Epithelial cell of prostate (primary cell): ENCODE results near the gene TXNRD1.
"Not testable (repeated sequence)": the region's sequence is repeated elsewhere in the genome, so short reads cannot be mapped to it uniquely, and the experiment has no call there.

Experiments used
- DNase-seq: peaks from one replicate; pipeline ENCODE4 v3.0.0-alpha.2; 2011; ENCODE audit warnings: low read depth, low spot score
- H3K27ac ChIP-seq: fragments of 450-650 bp; 2 replicates; pipeline ENCODE4 v1.5.1; 2017; ENCODE audit warnings: mild to moderate bottlenecking

Gene TXNRD1

DNA sequence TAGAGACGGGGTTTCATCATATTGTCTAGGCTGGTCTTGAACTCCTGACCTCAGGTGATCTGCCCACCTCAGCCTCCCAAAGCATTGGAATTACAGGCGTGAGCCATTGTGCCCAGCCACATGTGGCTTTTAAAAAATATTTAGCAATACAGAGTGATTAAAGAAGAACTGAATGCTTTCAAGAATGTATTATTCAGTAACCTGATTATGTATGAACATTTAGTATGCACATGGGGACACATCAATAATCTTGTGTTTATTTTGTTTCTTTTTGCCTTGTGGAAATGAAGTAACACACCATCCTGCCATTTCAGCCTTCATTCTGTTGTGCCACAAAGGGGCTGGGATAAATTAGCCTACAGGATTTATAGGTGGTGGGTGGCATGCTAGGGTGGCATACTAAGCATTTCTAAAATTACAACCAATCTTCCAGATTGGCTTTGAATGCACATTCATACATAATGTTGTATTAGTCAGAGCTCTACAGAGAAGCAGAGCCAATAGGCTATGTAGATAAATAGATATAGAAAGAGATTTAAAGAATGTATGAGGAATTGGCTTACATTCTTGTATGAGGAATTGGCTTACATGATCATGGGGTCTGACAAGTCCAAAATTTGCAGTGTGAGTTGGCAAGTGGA is 25.5 kb upstream of the TXNRD1 start:
- no peak overlapping the region for H3K27ac ChIP-seq

DNA sequence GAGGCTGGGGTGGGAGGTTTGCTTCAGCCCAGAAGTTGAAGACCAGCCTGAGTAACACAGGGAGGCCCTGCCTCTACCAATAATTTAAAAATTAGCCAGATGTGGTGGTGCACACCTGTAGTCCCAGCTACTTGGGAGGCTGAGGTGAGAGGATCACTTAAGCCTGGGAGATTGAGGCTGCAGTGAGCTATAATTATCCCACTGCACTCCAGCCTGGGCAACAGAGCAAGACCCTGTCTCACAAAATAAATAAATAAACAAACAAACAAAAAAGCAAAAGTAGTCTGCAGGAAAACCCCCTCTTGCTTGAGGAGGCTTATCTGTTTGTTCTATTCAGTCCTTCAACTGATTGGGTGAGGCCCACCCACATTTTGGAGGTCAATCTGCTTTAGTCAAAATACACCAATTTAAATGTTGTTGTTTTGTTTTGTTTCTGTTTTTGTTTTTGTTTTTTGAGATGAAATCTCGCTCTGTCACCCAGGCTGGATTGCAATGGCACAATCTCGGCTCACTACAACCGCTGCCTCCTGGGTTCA is 24.9 kb upstream of the TXNRD1 start:
- no peak overlapping the region for H3K27ac ChIP-seq
- no peak for DNase-seq

More for the DNA sequence above, 25.5 kb upstream of the TXNRD1 start:
- DNase-seq: no peak

DNA sequence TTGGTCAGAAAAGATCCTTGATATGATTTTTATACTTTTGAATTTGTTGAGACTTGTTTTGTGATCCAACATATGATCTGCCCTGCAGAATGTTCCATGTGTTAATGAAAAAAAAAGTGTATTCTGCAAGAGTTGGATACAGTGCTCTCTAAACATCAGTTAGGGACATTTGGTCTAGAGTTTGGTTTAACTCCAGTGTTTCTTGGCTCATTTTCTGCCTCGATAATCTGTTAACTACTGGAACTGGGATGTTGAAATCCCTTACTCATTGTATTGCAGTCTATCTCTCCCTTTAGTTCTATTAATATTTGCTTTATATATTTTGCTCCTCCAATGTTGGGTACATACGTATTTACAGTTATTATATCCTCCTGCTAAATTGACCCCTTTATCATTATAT is 18.3 kb upstream of the TXNRD1 start:
- no peak for DNase-seq
- no peak overlapping the region for H3K27ac ChIP-seq

DNA sequence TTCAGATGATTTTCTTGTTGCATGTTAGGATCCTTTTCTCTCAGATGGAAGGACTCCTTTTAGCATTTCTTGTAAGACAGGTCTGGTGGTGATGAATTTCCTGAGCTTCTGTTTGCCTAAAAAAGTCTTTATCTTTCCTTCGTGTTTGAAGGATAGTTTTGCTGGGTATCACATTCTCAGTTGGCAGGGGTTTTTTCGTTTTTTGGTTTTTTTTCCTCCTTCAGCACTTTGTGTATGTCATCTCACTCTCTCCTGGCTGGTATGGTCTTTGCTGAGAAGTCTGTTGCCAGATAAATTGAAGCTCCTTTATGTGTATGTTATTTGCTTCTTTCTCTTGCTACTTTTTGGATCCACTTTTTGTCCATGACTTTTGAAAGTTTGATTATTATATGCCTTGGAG is 15.6 kb upstream of the TXNRD1 start:
- H3K27ac ChIP-seq: no peak overlapping the region

DNA sequence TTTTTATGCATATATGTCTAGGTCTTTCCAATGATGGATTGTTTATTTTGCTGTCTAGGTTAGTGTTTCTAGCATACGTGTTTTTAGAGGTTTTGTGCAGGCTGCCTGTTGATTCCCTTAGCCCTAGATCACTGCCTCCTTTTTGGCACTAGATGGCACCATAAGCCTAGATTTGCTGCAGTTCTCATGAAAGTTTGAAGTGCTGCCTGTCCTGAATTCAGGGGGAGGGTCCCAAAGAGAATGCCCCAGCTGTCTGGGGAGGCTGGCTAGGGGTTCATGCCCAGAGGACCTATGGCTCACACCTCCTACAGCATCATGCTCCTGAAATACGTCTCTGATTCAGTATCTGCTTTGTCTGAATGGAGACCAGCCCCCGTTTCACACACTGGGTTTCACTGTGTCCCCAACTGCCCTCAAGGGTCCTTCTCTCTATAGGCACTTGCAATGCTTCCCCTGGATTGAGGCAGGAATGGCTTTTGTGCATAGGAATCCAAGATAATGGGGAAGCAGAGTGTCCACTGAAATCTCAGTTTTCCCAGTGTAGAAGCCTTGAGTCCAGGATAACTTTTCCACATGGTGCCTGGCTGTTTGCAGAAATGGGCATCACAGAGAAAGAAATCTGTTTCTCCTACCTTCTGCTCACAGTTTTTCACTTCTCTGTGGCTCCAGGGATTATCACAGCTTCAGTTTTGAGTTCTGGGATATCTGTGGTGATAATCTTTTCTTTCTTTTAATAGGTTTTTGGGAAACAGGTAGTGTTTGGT is 14.2 kb upstream of the TXNRD1 start:
- DNase-seq: no peak
- H3K27ac ChIP-seq: no peak overlapping the region

More for the DNA sequence above, 15.6 kb upstream of the TXNRD1 start:
- DNase-seq: no peak

DNA sequence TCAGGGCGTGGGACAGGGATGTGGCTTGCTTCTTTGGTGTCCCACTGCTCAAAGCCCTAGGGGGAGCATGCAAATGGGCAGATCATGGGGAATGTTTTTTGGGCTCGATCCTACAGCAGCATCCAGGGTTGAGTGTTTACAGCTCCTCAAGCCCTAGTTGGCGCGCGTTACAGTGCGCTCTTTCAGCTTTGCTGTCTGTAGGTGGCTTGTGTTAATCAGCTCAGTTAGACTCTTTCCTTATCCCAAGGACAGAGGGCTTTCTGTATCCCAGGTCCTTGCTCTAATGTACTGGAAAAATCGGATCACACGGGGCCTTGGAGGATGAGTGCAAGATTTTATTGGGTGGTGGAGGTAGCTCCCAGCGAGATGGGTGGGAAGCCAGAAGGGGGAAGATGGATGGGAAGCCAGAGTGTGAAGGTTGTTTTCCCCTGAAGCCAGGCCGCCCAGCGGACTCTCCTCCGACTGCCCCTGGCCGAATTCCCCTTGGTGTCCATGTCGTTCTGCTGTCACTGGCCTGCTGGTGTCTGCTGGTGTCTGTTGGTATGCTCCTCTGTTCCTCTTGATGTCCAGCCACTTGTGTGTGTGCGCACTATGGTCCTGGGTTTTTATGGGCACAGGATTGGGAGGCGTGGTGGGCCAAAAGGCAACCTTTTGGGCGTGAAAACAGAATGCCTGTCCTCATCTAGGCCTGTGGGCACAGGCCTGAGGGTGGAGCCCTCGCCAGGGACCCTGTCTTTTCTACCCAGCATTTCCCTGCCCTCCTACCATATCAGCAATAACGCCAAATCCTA is 10.7 kb upstream of the TXNRD1 start:
- DNase-seq: no peak
- H3K27ac ChIP-seq: no peak overlapping the region

DNA sequence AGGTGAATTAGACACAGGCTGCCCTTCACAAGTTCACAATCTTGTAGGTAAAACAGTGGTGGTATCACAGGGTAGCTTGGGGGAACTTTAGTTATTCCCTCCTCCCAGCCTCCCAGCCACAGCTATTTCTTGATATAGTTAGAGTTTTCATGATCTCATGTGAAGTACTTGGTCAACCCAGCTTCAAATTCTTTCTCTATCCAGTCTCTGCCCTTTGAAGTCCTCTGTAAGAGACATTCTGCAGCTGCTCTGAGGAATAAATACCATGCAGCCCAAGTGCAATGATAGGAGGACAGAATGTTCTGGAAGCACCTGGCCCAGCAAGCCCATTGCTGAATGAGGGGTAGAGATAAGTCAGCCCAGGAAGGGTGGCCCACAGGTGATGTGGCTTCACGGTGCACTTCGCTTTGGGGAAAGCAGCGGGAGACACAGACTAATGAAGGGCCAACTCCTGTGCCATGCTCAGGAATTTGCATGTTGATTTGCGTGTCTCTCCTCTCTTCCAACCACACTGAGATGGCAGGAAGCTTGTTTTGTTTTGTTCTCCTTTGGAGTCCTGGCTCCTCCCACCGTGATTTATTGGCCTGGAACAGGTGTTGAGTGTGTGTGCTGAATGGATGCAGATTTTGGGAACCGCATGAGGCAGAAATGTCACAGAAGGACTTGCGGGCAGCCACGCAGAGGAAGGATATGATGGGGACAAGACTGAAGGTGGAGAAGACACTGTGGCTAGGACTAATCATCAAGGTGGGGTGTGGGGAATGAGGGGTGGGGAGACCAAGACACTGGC is 8.0 kb upstream of the TXNRD1 start:
- DNase-seq: no peak

DNA sequence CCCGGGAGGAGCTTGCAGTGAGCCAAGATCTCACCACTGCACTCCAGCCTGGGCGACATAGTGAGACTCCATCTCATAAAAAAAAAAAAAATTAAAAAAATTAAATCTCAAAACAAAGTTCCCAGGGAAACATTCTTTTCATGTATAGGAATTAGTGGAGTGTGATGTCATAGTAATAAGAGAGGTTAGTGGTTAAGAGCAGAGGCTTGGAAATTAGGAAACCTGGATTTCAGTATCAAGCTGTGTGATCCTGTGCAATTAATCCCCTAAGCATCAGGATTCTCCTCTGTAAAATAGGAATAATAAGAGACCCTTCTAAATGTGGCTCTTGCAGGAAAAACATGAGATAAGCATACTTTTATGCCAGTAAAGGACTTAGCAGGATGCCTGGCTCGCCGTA is 3.1 kb upstream of the TXNRD1 start:
- H3K27ac ChIP-seq: no peak overlapping the region
- DNase-seq: no peak

More for the DNA sequence above, 8.0 kb upstream of the TXNRD1 start:
- H3K27ac ChIP-seq: no peak overlapping the region

DNA sequence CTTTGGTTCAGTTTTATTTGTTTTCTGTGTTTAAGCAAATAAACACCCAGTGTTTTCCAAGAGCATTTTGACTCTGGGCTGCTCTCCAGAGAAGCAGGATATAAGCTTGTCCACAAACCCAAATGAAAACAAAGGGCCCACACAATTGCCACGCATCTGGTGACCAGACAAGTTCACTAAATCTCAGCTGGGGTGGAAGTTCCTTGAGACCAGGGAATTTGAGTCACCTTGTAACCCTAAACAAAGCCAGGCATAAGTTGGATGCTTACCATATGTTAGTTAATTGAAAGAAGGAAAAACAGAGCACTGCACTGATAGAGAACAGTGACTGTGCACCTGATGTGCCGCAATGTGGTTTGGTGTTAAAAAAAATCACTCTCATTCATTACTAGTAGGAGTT is 1.6 kb upstream of the TXNRD1 start:
- H3K27ac ChIP-seq: no peak overlapping the region
- DNase-seq: no peak

DNA sequence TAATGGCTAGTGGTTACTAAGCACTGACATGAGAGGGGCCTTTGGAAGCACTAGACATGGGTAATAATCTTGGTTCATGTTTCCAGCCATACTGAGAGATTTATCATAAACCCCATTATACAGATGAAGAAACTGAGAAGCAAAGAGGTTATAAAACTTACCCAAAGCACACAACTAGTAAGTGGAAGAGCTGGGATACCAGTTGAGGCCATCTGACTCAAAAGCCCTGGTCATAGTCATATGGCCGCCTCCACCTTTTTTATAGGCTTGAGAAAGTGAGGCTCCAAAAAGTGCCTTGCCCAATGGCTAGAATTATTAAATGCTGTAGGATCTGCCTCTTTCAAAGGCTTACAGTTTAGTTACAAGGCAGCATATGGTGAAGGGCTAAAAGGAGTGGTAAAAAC is 944 bp downstream of the TXNRD1 start:
- no peak overlapping the region for H3K27ac ChIP-seq
- DNase-seq: no peak

DNA sequence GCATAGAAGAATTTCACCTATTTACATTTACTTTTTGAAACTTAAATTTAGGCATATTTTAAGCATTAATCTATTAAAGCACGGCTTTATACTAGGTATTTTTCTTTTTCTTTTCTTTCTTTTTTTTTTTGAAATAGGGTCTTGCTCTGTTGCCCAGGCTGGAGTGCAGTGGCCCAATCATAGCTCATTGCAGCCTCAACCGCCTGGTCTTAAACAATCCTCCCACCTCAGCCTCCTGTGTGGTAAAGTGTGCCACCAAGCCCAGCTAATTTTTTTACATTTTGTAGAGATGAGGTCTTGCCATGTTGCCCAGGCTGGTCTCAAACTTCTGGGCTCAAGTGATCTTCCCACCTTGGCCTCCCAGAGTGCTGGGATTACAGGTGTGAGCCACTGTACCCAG is 2.9 kb downstream of the TXNRD1 start:
- not testable (repeated sequence) for DNase-seq
- peak overlapping the region; percentile 99 for H3K27ac ChIP-seq

DNA sequence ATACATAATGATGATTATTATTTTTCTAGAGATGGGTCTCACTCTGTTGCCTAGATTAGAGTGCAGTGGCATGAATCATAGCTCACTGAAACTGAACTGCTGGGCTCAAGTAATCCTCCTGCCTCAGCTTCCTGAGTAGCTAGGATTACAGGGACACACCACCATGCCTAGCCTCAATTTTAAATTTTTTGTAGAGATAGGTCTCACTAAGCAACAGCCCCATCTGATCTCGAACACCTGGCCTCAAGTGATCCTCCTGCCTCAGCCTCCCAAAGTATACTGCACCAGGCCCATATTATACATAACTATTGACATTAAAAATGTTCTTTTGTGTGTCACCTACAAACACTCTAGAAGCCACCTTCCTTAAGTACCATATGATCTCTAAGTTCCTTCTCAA is 3.4 kb downstream of the TXNRD1 start:
- peak overlapping the region; percentile 99 for H3K27ac ChIP-seq
- peak; percentile 49 for DNase-seq

DNA sequence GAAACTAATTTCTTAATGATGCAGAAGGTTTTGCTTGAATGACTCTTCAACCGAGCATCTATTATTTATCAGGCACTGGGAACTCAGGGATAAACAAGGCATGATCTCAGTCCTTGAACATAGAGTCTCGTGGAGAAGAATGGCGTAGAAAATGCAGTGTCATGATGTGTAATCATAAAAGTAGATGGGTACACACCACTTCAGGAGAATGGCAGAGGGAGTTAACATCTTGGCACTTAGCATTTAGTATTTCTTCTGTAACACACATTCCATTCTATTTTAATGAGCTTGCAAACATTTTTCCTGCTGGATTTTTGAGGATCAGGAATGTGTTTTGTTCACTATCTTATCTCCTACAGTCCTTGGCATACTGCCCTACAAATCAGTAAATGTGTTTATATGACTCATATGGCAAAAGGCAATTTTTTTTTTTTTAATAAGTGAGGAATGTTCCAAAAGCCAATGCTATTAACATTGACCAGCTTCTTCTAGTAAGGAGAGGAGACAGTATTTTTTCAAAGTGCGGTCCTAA is 3.8 kb downstream of the TXNRD1 start:
- H3K27ac ChIP-seq: peak overlapping the region; percentile 99
- DNase-seq: peak; percentile 81

DNA sequence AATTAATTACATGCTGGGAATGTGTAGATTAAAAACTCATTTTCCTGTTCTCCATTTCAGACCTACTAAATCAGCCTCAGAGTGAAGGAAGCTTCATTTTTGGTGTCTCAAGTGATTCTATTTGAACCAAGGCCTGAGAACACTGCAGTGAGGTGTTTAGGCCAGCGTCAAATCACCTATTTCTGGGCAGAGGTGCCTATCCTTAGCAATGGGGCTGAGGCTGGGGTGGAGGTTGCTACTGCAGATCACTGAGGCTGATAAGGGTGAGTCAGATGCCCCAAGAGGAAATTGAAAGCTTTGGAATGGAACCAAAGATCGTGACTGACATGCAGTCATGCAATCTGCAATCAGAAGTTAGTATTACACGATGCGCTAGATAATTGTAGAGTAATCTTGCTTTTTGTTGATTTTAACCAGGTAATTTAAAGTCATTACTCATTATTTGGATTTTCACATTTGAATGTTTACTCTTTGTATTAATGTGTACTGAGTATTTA is 4.4 kb downstream of the TXNRD1 start:
- DNase-seq: peak; percentile 91
- H3K27ac ChIP-seq: peak overlapping the region; percentile 99

DNA sequence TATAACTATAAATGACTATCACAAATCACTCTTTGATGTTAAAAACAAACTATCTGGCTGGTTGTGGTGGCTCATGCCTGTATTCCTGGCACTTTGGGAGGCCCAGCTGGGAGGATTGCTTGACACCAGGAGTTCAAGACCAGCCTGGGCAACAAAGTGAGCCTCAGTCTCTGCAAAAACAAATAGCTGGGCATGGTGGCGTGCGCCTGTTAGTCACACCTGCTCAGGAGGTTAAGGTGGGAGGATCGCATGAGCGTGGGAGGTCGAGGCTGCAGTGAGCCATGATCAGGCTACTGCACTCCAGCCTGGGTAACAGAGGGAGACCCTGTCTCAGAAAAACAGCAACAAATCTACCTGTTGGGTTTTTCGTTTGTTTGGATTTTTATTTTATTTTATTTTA is 5.4 kb downstream of the TXNRD1 start:
- DNase-seq: no peak

DNA sequence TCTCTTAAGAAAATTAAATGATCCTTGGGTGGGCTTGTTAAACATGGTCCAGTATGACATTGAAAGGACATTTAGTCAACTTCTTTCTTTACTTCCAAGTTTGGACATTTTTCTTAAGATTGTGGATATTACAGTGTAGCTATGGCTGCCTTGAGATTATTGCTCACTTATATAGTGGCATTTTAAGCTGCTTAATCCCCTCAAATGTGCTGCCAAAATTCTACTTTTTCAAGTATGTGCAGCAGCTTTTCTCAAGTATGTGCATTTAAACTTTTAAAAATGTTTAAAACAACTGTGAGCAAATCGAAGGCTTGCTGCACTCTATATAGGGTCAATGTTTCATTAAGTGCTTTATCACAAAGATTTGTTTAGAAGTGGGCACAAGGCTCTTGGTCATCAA is 7.4 kb downstream of the TXNRD1 start:
- no peak for DNase-seq
- no peak overlapping the region for H3K27ac ChIP-seq

More for the DNA sequence above, 5.4 kb downstream of the TXNRD1 start:
- peak overlapping the region; percentile 99 for H3K27ac ChIP-seq

DNA sequence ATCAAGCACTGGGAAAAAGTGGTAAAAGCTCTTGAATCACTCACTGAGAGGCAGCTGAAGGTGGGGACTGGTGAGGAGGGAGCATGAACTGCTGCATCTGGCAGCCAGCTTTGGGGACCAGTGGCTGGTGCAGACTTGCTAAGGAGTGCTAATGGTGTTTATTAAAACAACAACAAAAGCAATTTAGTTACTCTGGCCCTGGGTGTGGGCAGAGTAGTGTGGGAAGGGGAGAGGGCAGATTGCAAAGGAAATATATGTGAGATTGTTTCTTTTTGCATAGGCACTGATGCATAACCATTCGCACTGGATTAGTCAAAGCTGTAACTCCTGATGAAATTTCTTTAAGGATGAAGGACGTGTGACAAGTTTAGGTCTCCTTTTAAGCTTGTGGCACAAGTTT is 8.1 kb downstream of the TXNRD1 start:
- no peak overlapping the region for H3K27ac ChIP-seq
- DNase-seq: no peak

DNA sequence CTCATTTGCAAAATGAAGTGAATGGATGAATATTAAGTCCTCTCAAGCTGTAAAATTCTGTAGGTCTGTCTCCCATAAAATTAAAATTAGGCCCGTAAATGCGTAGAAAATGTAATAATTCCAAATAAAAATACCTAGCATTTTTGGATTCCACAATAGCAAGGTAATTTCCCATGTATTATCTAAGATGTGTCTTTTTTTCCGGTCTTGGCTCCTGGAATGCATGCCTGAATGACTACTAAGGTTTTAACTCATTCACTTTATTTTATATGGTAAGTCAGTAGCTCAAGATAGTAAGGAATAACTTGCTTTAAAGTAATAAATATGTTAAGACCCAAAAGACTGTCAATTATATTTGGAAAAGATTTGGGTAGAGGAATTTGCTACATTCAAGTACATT is 11.1 kb downstream of the TXNRD1 start:
- no peak for DNase-seq
- peak overlapping the region; percentile 38 for H3K27ac ChIP-seq

DNA sequence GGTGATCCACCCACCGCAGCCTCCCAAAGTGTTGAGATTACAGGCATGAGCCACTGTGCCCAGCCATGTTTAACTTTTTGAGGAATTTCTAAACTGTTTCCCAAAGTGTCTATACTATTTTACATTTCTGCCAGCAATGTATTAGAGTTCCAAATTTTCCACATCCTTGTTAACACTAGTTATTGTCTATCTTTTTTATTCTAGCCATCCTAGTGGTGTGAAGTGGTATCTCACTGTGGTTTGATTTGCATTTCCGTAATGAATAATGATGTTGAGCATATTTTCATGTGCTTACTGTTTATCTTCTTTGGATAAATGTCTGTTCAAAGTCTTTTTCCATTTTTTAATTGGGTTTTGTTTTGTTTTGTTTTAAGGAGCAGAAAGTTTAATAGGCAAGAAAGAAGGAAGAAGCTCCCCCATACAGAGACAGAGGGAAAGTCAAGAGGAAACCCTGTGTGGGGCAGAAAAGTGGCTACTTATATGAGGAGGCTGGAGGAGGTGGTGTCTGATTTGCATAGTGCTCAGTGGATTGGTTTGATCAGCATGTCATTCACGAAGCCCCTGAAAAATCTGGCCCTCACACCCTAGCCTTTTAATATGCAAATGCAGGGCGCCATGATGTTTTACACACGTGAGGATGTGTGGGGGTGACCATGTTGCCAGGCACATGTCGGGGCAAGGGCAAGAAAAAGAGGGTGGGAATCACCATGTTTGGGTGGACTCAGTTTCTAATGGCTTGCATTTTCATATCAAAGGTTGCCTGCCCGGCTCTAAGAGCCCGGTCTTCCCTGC is 14.9 kb downstream of the TXNRD1 start:
- H3K27ac ChIP-seq: no peak overlapping the region
- DNase-seq: no peak
